MM.1S (cell line): ENCODE results near the gene GTF2H4.

Source experiments
- DNase-seq: peaks from one replicate; pipeline ENCODE4 v3.0.0-alpha.2; 2015
- H2AFZ ChIP-seq: fragments of 300-600 bp; sonication (generic); 2 replicates; pipeline ENCODE4 v1.6.0; 2016; ENCODE audit warnings: antibody characterized with exemption, low read length
- H3F3A ChIP-seq: fragments of 300-600 bp; sonication (generic); 2 replicates; pipeline ENCODE4 v1.6.1; 2016; ENCODE audit warnings: mild to moderate bottlenecking, antibody characterized with exemption, low read length, moderate library complexity, mixed read lengths; ENCODE audit not compliant: insufficient read depth
- H3K27ac ChIP-seq: fragments of 300-600 bp; sonication (generic); 2 replicates; pipeline ENCODE4 v1.5.1; 2016; ENCODE audit warnings: mild to moderate bottlenecking, low read length
- H3K27me3 ChIP-seq: fragments of 300-600 bp; sonication (generic); replicated peaks from 2 replicates; pipeline ENCODE4 v1.6.0; 2016; ENCODE audit warnings: low read length; ENCODE audit not compliant: insufficient read depth
- H3K36me3 ChIP-seq: fragments of 300-600 bp; sonication (generic); replicated peaks from 2 replicates; pipeline ENCODE4 v1.6.1; 2016; ENCODE audit warnings: mild to moderate bottlenecking, low read length, mixed read lengths; ENCODE audit not compliant: insufficient read depth
- H3K4me1 ChIP-seq: fragments of 300-600 bp; sonication (generic); 2 replicates; pipeline ENCODE4 v1.6.1; 2016; ENCODE audit warnings: low read length, mixed read lengths
- H3K4me2 ChIP-seq: fragments of 300-600 bp; sonication (generic); 2 replicates; pipeline ENCODE4 v1.6.0; 2016; ENCODE audit warnings: low read depth, low read length
- H3K4me3 ChIP-seq: fragments of 300-600 bp; sonication (generic); 2 replicates; pipeline ENCODE4 v1.5.1; 2016; ENCODE audit warnings: low read length, mixed read lengths
- H3K79me2 ChIP-seq: fragments of 300-600 bp; sonication (generic); 2 replicates; pipeline ENCODE4 v1.6.1; 2016; ENCODE audit warnings: mixed run types, low read length, mixed read lengths
- H3K9ac ChIP-seq: fragments of 300-600 bp; sonication (generic); 2 replicates; pipeline ENCODE4 v1.6.1; 2016; ENCODE audit warnings: low read length, mixed read lengths
- H3K9me2 ChIP-seq: fragments of 300-600 bp; sonication (generic); replicated peaks from 2 replicates; pipeline ENCODE4 v1.6.1; 2016; ENCODE audit warnings: mild to moderate bottlenecking, low read length, mixed read lengths; ENCODE audit not compliant: insufficient read depth
- H3K9me3 ChIP-seq: fragments of 300-600 bp; sonication (generic); replicated peaks from 2 replicates; pipeline ENCODE4 v1.6.1; 2016; ENCODE audit warnings: mild to moderate bottlenecking, low read length, mixed read lengths; ENCODE audit not compliant: insufficient read depth
- H4K20me1 ChIP-seq: fragments of 300-600 bp; sonication (generic); 2 replicates; pipeline ENCODE4 v1.6.1; 2016; ENCODE audit warnings: mild to moderate bottlenecking, low read length, moderate library complexity, mixed read lengths; ENCODE audit not compliant: insufficient read depth
- EZH2 ChIP-seq: fragments of 300-600 bp; sonication (generic); optimal IDR thresholded peaks from 2 replicates; pipeline ENCODE3; 2017; ENCODE audit warnings: low read depth, mild to moderate bottlenecking, antibody characterized with exemption, low read length, mixed read lengths
- EZH2phosphoT487 ChIP-seq: fragments of 300-600 bp; sonication (generic); IDR thresholded peaks from 2 replicates; pipeline ENCODE4 v1.6.1; 2018; ENCODE audit warnings: antibody characterized with exemption, low read length
- TF ChIP-seq, protein P1 (sequence below): fragments of 300-600 bp; sonication (generic); IDR thresholded peaks from 2 replicates; pipeline ENCODE4 v1.5.1; 2016; ENCODE audit warnings: antibody characterized with exemption, low read length, mixed read lengths

The GTF2H4 gene

DNA sequence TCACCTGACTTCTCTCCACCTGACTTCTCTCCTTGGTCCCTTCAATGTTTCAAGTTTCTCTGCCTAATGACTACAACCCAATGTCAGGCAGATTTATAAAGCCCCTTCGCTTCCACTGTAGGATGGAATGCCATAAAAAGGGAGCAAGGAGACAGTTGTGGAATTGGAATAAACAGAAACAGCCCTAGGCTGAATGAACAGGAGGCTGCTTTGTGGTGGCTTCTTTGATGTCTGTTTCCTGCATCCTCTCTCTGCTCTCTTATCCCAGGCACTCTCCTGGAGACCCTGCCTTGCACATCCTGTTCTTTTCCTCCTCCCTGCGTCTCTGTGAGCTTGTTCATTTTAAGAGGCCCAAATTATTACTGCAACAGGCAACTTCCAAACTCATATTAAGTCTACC lies 49.7 kb downstream of the GTF2H4 start:
- Histone ChIP-seq H3F3A (no peaks in the 10 kb centered on the region), H3K27ac (no peak overlapping the region), H3K27me3 (peaks cover 46% of the 10 kb centered on the region), H3K4me2 (no peak overlapping the region), H3K79me2 (no peaks in the 10 kb centered on the region), H3K4me3 (no peak overlapping the region), H3K9me2 (no peaks in the 10 kb centered on the region), H3K9ac (no peak overlapping the region), H4K20me1 (no peaks in the 10 kb centered on the region), H3K9me3 (no peaks in the 10 kb centered on the region), H2AFZ (no peak overlapping the region), H3K4me1 (no peaks in the 10 kb centered on the region; the same call in 1 of the 2 replicates), H3K36me3 (no peaks in the 10 kb centered on the region)
- TF ChIP-seq EZH2phosphoT487, result no peak
- TF ChIP-seq EZH2, result no peak
- TF ChIP-seq, protein P1, sequence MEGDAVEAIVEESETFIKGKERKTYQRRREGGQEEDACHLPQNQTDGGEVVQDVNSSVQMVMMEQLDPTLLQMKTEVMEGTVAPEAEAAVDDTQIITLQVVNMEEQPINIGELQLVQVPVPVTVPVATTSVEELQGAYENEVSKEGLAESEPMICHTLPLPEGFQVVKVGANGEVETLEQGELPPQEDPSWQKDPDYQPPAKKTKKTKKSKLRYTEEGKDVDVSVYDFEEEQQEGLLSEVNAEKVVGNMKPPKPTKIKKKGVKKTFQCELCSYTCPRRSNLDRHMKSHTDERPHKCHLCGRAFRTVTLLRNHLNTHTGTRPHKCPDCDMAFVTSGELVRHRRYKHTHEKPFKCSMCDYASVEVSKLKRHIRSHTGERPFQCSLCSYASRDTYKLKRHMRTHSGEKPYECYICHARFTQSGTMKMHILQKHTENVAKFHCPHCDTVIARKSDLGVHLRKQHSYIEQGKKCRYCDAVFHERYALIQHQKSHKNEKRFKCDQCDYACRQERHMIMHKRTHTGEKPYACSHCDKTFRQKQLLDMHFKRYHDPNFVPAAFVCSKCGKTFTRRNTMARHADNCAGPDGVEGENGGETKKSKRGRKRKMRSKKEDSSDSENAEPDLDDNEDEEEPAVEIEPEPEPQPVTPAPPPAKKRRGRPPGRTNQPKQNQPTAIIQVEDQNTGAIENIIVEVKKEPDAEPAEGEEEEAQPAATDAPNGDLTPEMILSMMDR, result no peak
- no peak for DNase-seq

DNA sequence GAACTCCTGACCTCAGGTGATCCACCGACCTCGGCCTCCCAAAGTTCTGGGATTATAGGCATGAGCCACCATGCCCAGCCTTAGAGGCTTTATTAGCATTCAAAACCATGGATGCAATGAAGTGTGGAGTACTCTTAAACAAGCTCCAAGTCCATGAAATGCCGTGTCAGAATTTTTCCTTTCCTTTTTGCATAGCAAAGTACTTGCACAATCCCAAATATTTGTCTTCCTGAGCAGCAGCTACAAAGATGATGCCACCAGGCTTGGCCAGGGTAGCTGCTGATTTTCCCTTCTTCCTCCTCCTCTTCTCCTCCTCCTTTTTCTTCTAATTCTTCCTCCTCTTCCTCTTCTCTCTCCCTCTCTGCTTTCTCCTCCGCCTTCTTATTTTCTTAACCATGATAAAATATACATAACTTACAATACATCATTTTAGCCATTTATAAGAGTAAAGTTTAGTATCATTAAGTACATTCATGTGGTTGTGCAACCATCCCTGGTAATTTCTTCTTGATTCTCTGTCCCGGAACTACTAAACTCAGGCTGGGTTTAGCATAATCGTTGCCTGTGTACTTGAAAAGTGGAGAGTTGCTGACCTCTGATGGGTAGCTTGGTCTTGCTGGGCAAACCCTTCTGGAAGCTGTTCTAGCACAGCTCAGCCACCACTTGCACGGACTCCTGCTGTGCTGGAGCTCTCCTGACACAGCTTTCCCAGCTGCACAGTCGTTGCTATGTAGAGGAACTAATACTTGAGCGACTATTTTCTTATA lies 53.1 kb downstream of the GTF2H4 start:
- no peaks in the 10 kb centered on the region for H3K36me3 ChIP-seq
- H2AFZ ChIP-seq, result no peak overlapping the region
- H3K9ac ChIP-seq, result no peak overlapping the region
- H3F3A ChIP-seq, result no peaks in the 10 kb centered on the region
- peaks cover 8% of the 10 kb centered on the region for H3K4me1 ChIP-seq
- H3K9me2 ChIP-seq, result no peaks in the 10 kb centered on the region
- TF ChIP-seq EZH2phosphoT487 (no peak), EZH2 (no peak)
- TF ChIP-seq, protein P1, result no peak
- H3K4me3 ChIP-seq, result no peak overlapping the region
- peaks cover 19% of the 10 kb centered on the region; the same call in 1 of the 2 replicates for H3K27me3 ChIP-seq
- H3K27ac ChIP-seq, result no peak overlapping the region
- no peaks in the 10 kb centered on the region for H3K79me2 ChIP-seq
- no peak overlapping the region for H3K4me2 ChIP-seq
- H4K20me1 ChIP-seq, result no peaks in the 10 kb centered on the region
- H3K9me3 ChIP-seq, result no peaks in the 10 kb centered on the region
- DNase-seq, result no peak

DNA sequence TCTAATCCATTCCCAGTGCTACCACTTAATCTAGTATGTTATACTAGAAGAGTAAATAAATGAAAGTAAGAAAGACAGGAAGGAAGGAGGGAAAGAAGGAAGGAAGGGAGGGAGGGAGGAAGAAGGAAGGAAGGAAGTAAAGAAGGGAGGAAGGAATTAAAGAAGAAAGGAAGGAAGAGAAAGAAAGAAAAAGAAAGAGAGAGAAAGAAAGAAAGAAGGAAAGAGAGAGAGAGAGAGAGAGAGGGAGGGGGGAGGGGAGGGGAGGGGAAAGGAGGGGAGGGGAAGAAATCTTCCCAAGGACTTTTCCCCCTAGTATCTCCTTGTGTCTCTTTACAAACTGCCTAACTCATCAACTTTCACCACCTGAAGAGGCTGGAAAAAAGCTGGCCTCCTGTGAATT lies 54.7 kb downstream of the GTF2H4 start:
- Histone ChIP-seq H3K36me3 (no peaks in the 10 kb centered on the region), H4K20me1 (no peaks in the 10 kb centered on the region), H3K4me3 (no peak overlapping the region), H3K27me3 (peaks cover 4% of the 10 kb centered on the region; the same call in 1 of the 2 replicates), H2AFZ (no peak overlapping the region), H3F3A (no peaks in the 10 kb centered on the region), H3K4me2 (no peak overlapping the region), H3K79me2 (no peaks in the 10 kb centered on the region), H3K9me3 (no peaks in the 10 kb centered on the region), H3K9ac (no peak overlapping the region), H3K27ac (no peak overlapping the region), H3K4me1 (peaks cover 8% of the 10 kb centered on the region; the same call in 1 of the 2 replicates), H3K9me2 (no peaks in the 10 kb centered on the region)
- DNase-seq, result no peak
- TF ChIP-seq, protein P1, result no peak
- TF ChIP-seq EZH2, result no peak
- TF ChIP-seq EZH2phosphoT487, result no peak
